Erythroblast (primary cell): Measurements from ENCODE around the gene TENM4.

Experiments used
- GATA1 ChIP-seq: IDR thresholded peaks from 2 replicates; pipeline ENCODE4 v1.6.1; 2011; ENCODE audit warnings: low read depth, mild to moderate bottlenecking, control low read depth, low read length, moderate library complexity
- POLR2A ChIP-seq: IDR thresholded peaks from 2 replicates; pipeline ENCODE4 v1.6.1; 2011; ENCODE audit warnings: mild to moderate bottlenecking, low read length

DNA sequence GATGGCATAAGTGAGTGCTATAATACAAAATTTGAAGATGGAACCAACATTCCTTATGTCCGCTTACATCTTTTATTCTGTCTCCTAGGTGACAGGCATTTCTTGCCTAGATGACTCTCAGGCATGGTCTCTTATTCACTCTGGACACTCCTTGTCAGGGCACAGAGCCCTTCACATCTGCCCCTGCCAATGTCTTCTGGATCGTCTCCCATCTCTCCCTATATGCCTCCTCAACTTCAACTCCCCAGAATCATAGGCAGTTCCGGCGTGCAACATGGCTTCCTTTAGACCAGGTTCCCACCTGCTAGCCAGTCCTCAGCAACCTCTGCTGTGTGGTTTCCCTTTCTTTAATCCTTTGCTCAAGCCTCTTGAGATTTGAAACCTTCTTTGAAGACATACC lies 300.9 kb downstream of the TENM4 start:
- no peak for TF ChIP-seq POLR2A
- TF ChIP-seq GATA1: no peak
